ENCODE data around the gene OR2T34.
"Not testable (repeated sequence)": the region's sequence is repeated elsewhere in the genome, so short reads cannot be mapped to it uniquely, and the experiment has no call there.

OR2T34 gene

DNA sequence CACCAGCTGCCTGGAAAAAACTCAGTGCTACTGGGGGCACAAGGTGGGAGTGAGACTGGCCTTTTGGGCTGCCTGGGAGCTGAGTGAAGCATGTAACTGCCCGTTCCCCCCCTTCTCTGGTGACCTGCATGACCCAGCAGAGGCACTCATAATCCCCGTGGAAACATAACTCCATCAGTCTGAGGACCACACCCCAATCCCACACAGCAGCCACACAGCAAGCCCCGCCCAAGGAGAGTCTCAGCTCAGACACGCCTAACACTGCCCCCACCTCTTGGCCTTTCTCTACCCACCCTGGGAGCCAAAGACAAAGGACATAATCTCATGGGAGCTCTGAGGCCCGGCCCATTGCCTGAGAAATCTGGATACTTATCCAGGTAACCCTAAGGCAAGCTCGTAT lies 23.5 kb downstream of the OR2T34 start:
- DNase-seq, result not testable (repeated sequence)

DNA sequence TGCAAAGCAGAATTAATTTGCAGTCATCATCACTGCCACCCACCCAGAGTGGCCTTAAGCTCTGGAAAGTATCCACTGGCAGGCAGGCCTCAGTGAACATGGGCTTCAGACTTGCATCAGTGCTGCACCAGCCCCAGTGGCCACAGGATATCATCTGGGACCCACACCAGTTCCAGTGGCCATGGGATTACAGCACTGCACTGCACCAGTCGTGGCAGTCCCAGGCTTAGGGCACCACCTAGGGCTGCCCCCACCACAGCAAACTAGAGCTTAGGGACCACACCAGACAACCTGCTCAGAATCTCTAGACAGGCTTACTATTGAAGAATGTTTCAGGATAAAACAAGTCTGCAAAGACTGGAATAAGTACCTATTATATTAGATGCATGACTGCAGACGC lies 27.2 kb downstream of the OR2T34 start:
- not testable (repeated sequence) for DNase-seq

DNA sequence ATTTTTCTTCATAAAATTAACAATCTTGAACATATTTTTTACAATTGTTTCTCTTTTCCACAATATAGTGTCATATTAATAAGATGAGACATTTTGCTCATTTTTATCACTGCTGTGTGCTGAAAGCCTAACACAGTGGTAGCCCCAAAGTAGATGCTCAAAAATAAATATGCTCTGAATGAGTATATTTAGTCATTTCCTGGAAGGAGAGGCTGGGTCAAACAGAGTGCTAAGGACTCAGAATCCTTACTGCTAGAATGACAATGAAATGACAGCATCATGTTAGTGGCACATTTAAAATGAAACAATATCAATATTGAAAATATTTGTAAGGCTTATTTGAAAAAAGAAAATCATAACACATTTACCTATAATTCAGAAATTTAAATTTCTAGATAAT lies 37.1 kb downstream of the OR2T34 start:
- not testable (repeated sequence) for DNase-seq
